Fibroblast of skin of left biceps (primary cell): ENCODE results near the gene RNF152.
A peak's percentile ranks its signal among the peaks of the same experiment; 100 is the strongest.

Experiments
- DNase-seq, 2 experiments: peaks; one replicate each; pipeline ENCODE4 v3.0.0-alpha.2; 2013; ENCODE audit warnings: low read depth in 2 of 2

The RNF152 gene

GRCh38 chr18:61854578-61855448 is 38.0 kb downstream of the RNF152 start:
- DNase-seq, result no peak

- no peak for DNase-seq
These were observed 39.0 kb downstream of the RNF152 start for GRCh38 chr18:61853855-61854254.

GRCh38 chr18:61852496-61852895 is 40.3 kb downstream of the RNF152 start:
- no peak for DNase-seq

- DNase-seq, result peak; percentile 58 to 70
These were observed 40.8 kb downstream of the RNF152 start for GRCh38 chr18:61851940-61852451.

- DNase-seq, result no peak
These were observed 41.5 kb downstream of the RNF152 start for GRCh38 chr18:61851279-61851678.

GRCh38 chr18:61850756-61851155 is 42.1 kb downstream of the RNF152 start:
- DNase-seq, result no peak

- DNase-seq, result no peak
These were observed 45.5 kb downstream of the RNF152 start for GRCh38 chr18:61847164-61847791.

GRCh38 chr18:61845197-61845596 is 47.6 kb downstream of the RNF152 start:
- no peak for DNase-seq

- no peak for DNase-seq
These were observed 48.1 kb downstream of the RNF152 start for GRCh38 chr18:61844726-61845125.

- DNase-seq, result no peak
These were observed 50.7 kb downstream of the RNF152 start for GRCh38 chr18:61842146-61842545.

- DNase-seq, result no peak
These were observed 51.1 kb downstream of the RNF152 start for GRCh38 chr18:61841706-61842105.

- no peak for DNase-seq
These were observed 52.5 kb downstream of the RNF152 start for GRCh38 chr18:61840324-61840723.

GRCh38 chr18:61838521-61838920 is 54.3 kb downstream of the RNF152 start:
- DNase-seq, result no peak

GRCh38 chr18:61833978-61834377 is 58.8 kb downstream of the RNF152 start:
- no peak for DNase-seq

GRCh38 chr18:61833387-61833786 is 59.4 kb downstream of the RNF152 start:
- peak; percentile 60 for DNase-seq

- DNase-seq, result no peak
These were observed 59.9 kb downstream of the RNF152 start for GRCh38 chr18:61832858-61833257.

GRCh38 chr18:61831071-61831470 is 61.7 kb downstream of the RNF152 start:
- no peak for DNase-seq

- DNase-seq, result no peak
These were observed 63.7 kb downstream of the RNF152 start for GRCh38 chr18:61829108-61829507.

- no peak for DNase-seq
These were observed 65.2 kb downstream of the RNF152 start for GRCh38 chr18:61827591-61827990.

- DNase-seq, result peak; percentile 61 to 66
These were observed 67.4 kb downstream of the RNF152 start for GRCh38 chr18:61825386-61825785.

- DNase-seq, result no peak
These were observed 68.0 kb downstream of the RNF152 start for GRCh38 chr18:61824733-61825363.

GRCh38 chr18:61823595-61823994 is 69.2 kb downstream of the RNF152 start:
- DNase-seq, result no peak

- no peak for DNase-seq
These were observed 69.9 kb downstream of the RNF152 start for GRCh38 chr18:61822879-61823278.
